HEK293T (cell line): ENCODE measurements around the gene RRAS2.
"Not testable (repeated sequence)": the region's sequence is repeated elsewhere in the genome, so short reads cannot be mapped to it uniquely, and the experiment has no call there.

Experiments
- CTCF ChIA-PET: fragments of 350-600 bp; formaldehyde crosslinking; extraction: SDS; loops from one replicate; lab custom pipeline; 2021; ENCODE audit warnings: antibody characterized with exemption, inconsistent platforms; lab: Yijun Ruan, JAX
- POLR2A ChIA-PET: fragments of 350-600 bp; formaldehyde crosslinking; extraction: SDS; loops from one replicate; lab custom pipeline; 2020; ENCODE audit warnings: antibody characterized with exemption, inconsistent platforms; lab: Yijun Ruan, JAX
- DNase-seq: peaks from one replicate; pipeline ENCODE4 v3.0.0; 2012; ENCODE audit warnings: mixed read lengths; ENCODE audit errors: extremely low spot score
- ARNT ChIP-seq: fragments of 450-650 bp; IDR thresholded peaks from 2 replicates; pipeline ENCODE4 v1.6.1; 2017; ENCODE audit warnings: mild to moderate bottlenecking
- BHLHE40 ChIP-seq: fragments of 450-650 bp; IDR thresholded peaks from 2 replicates; pipeline ENCODE4 v1.6.1; 2016; ENCODE audit warnings: mild to moderate bottlenecking, moderate library complexity, borderline replicate concordance
- CTBP1 ChIP-seq: fragments of 450-650 bp; IDR thresholded peaks from 2 replicates; pipeline ENCODE4 v1.6.1; 2016; ENCODE audit warnings: borderline replicate concordance
- ELF4 ChIP-seq: fragments of 450-650 bp; IDR thresholded peaks from 2 replicates; pipeline ENCODE4 v1.6.1; 2017; ENCODE audit warnings: antibody characterized with exemption
- FOXA1 ChIP-seq: fragments of 450-650 bp; IDR thresholded peaks from 2 replicates; pipeline ENCODE4 v1.6.1; 2016; ENCODE audit warnings: mild to moderate bottlenecking
- FOXK2 ChIP-seq: fragments of 450-650 bp; IDR thresholded peaks from 2 replicates; pipeline ENCODE4 v1.6.1; 2016; ENCODE audit warnings: mild to moderate bottlenecking
- FOXM1 ChIP-seq: fragments of 450-650 bp; IDR thresholded peaks from 2 replicates; pipeline ENCODE4 v1.6.1; 2017; ENCODE audit warnings: mild to moderate bottlenecking, borderline replicate concordance
- HDGF ChIP-seq: fragments of 450-650 bp; IDR thresholded peaks from 2 replicates; pipeline ENCODE4 v1.6.1; 2017; ENCODE audit warnings: antibody characterized with exemption, borderline replicate concordance
- L3MBTL2 ChIP-seq: fragments of 450-650 bp; conservative IDR thresholded peaks from 2 replicates; pipeline ENCODE4 v1.6.1; 2016; ENCODE audit warnings: mild to moderate bottlenecking
- LEF1 ChIP-seq: fragments of 450-650 bp; IDR thresholded peaks from 2 replicates; pipeline ENCODE4 v1.6.1; 2017; ENCODE audit warnings: mild to moderate bottlenecking, borderline replicate concordance
- NFRKB ChIP-seq: fragments of 450-650 bp; IDR thresholded peaks from 2 replicates; pipeline ENCODE4 v1.6.1; 2016; ENCODE audit warnings: mild to moderate bottlenecking, moderate library complexity
- PKNOX1 ChIP-seq: fragments of 450-650 bp; IDR thresholded peaks from 2 replicates; pipeline ENCODE4 v1.6.1; 2016
- SP1 ChIP-seq: fragments of 450-650 bp; IDR thresholded peaks from 2 replicates; pipeline ENCODE4 v1.6.1; 2017
- SUZ12 ChIP-seq: fragments of 450-650 bp; IDR thresholded peaks from 2 replicates; pipeline ENCODE4 v1.6.1; 2016; ENCODE audit warnings: mild to moderate bottlenecking
- TARDBP ChIP-seq: fragments of 450-650 bp; IDR thresholded peaks from 2 replicates; pipeline ENCODE4 v1.6.1; 2016
- ZNF384 ChIP-seq: fragments of 450-650 bp; IDR thresholded peaks from 2 replicates; pipeline ENCODE4 v1.6.1; 2016

Gene RRAS2

GRCh38 chr11:14358729-14359439 lies at the start of gene RRAS2:
Gene RRAS2 (minus strand): TSS chr11:14359183. CDS start chr11:14358870, 313 bp downstream.
- ChIA-PET CTCF (interaction anchor here (1.2 kb wide), 1 partner anchor 50 kb away, joined by 5 read pairs; no protein-coding TSS in a partner anchor), POLR2A (interaction anchor here (0.9 to 1.0 kb wide), 2 partner anchors 40 to 58 kb away, joined by 3 read pairs; no protein-coding TSS in a partner anchor)
- TF ChIP-seq TARDBP (no peak), L3MBTL2 (no peak), LEF1 (peak; percentile 62; the same call in 1 of the 2 replicates)
- peak; percentile 84 for DNase-seq

GRCh38 chr11:14408612-14409011 lies 49.6 kb upstream of the RRAS2 start:
- no peak for DNase-seq
- no peak for TF ChIP-seq SP1
- no peak for TF ChIP-seq CTBP1
- no peak for TF ChIP-seq HDGF
- TF ChIP-seq SUZ12, result no peak
- TF ChIP-seq ZNF384, result no peak
- TF ChIP-seq PKNOX1, result no peak
- TF ChIP-seq NFRKB, result no peak
- no peak for TF ChIP-seq FOXM1
- TF ChIP-seq FOXK2, result no peak
- ChIA-PET POLR2A (no interaction called here), CTCF (interaction anchor here (1.3 kb wide), 1 partner anchor 108 kb away, joined by 3 read pairs; no protein-coding TSS in a partner anchor)

DNA sequence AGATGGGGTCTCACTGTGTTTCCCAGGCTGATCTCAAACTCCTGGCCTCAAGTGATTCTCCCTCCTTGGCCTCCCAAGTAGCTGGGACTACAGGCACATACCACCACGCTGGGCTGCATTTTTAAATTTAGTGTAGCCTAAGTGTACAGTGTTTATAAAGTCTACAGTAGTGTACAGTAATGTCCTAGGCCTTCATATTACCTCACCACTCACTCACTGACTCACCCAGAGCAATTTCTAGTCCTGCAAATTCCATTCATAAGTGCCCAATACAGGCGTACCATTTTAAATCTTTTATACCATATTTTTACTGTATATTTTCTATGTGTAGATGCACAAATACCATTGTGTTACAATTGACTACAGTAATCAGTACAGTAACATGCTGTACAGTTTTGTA lies 47.1 kb upstream of the RRAS2 start:
- POLR2A ChIA-PET, DNase-seq: not testable (repeated sequence)
- CTCF ChIA-PET, result interaction anchor here (0.6 kb wide), 1 partner anchor 49 kb away, joined by 5 read pairs; no protein-coding TSS in a partner anchor

DNA sequence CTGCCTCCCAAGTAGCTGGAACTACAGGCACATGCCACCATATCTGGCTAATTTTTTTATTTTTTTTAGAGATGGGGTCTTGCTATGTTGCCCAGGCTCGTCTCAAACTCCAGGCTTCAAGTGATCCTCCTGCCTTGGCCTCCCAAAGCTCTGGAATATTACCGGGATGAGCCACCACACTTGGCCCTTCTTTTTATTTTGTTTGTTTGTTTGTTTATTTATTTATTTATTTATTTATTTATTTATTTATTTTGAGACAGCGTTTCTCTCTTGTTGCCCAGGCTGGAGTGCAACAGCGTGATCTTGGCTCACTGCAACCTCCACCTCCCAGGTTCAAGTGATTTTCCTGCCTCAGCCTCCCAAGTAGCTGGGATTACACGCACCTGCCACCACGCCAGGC lies 44.5 kb upstream of the RRAS2 start:
- CTCF ChIA-PET, result not testable (repeated sequence)

DNA sequence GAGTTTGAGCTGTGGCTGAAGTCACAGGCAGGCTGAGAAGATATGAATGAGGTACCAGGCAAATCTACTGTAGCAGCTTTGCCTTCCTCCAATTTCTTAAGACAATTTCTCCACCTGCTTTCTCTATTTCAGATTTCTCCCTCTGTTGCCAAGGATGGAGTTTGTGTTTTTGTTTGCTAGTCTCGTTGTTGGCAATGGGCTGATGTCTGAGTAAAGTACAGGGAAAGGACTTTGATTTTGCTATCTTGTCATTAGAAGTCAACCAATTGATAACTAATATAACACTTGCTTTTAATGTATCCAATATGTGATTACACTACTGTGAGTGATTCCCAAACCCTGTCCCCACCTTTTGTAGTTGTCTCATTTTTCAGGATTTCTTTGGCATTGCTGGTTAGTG lies 40.1 kb upstream of the RRAS2 start:
- ChIA-PET POLR2A (no interaction called here), CTCF (interaction anchor here (1.1 kb wide), 1 partner anchor 20 kb away, joined by 3 read pairs; no protein-coding TSS in a partner anchor)
- no peak for TF ChIP-seq ELF4
- TF ChIP-seq LEF1, result no peak
- no peak for TF ChIP-seq NFRKB
- TF ChIP-seq FOXK2, result no peak
- TF ChIP-seq SP1, result no peak
- TF ChIP-seq FOXM1, result no peak
- no peak for TF ChIP-seq L3MBTL2
- no peak for TF ChIP-seq TARDBP
- TF ChIP-seq SUZ12, result no peak
- no peak for TF ChIP-seq HDGF
- no peak for TF ChIP-seq PKNOX1
- TF ChIP-seq BHLHE40, result no peak
- no peak for TF ChIP-seq ZNF384
- TF ChIP-seq FOXA1, result no peak
- no peak for TF ChIP-seq ARNT
- TF ChIP-seq CTBP1, result no peak
- no peak for DNase-seq

More for the DNA sequence above, 44.5 kb upstream of the RRAS2 start:
- DNase-seq, POLR2A ChIA-PET: not testable (repeated sequence)

DNA sequence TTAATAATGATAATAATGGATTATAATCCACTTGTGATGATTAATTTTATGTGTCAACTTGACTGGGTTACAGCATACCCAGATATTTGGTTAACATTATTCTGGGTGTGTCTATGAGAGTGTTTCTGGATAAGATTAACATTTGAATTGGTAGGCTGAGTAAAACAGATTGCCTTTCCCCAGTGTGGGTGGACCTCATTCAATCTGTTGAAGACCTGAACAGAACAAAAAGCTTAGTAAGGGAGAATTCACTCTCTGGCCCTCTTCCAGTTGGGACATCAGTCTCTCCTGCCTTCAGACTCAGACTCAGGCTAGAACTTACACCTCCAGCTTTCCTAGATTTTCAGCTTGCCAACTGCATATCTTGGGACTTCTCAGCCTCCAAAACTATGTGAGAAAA lies 37.3 kb upstream of the RRAS2 start:
- POLR2A ChIA-PET, result no interaction called here
- no peak for DNase-seq
- CTCF ChIA-PET, result no interaction called here
- no peak for TF ChIP-seq BHLHE40
- no peak for TF ChIP-seq FOXM1
- TF ChIP-seq PKNOX1, result no peak
- no peak for TF ChIP-seq TARDBP
- TF ChIP-seq FOXK2, result no peak
- TF ChIP-seq ARNT, result no peak
- TF ChIP-seq ZNF384, result no peak
- TF ChIP-seq CTBP1, result no peak

DNA sequence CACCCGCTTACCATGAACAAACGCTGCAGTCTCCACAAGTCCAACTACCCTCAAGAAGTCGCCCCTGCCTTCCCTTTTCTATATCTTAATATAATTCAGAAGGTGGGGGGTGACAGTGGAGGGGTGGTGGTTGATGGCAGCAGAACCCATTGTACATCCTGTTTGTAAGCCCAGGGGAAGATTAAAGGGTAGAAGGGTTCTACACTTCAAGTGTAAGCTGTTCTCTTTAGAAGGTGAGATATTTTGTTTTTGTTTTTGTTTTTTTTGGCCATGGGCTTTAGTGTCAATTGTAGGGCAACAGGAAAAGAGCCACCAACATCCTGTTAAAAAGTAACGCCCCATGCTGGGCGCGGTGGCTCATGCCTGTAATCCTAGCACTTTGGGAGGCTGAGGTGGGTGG lies 34.9 kb upstream of the RRAS2 start:
- CTCF ChIA-PET, result no interaction called here
- POLR2A ChIA-PET, result no interaction called here
- TF ChIP-seq SUZ12 (no peak), ZNF384 (no peak), PKNOX1 (no peak), FOXA1 (no peak), NFRKB (no peak), L3MBTL2 (no peak), BHLHE40 (no peak), HDGF (no peak), FOXK2 (no peak)
- no peak for DNase-seq
